ENCODE data around the gene CCDC91.
"Not testable (repeated sequence)": the region's sequence is repeated elsewhere in the genome, so short reads cannot be mapped to it uniquely, and the experiment has no call there.

Gene CCDC91

DNA sequence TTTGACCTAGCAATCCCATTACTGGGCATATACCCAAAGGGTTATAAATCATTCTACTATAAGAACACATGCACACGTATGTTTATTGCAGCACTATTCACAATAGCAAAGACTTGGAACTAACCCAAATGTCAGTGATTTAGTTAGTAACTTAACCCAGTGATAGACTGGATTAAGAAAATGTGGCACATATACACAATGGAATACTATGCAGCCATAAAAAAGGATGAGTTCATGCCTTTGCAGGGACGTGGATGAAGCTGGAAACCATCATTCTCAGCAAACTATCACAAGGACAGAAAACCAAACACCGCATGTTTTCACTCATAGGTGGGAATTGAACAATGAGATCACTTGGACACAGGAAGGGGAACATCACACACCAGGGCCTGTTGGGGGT lies 189.5 kb downstream of the CCDC91 start:
- not testable (repeated sequence) for H3K27me3 Mint-ChIP-seq, H3K9me3 Mint-ChIP-seq, H3K27ac Mint-ChIP-seq, H3K4me1 Mint-ChIP-seq, H3K4me3 Mint-ChIP-seq, ATAC-seq
- peaks cover 17% of the 10 kb centered on the region for H3K36me3 Mint-ChIP-seq

- peaks cover 25% of the 10 kb centered on the region for H3K36me3 Mint-ChIP-seq
- ATAC-seq = no peak
- no peak overlapping the region for H3K27ac Mint-ChIP-seq
- no peaks in the 10 kb centered on the region for H3K27me3 Mint-ChIP-seq
- H3K9me3 Mint-ChIP-seq = no peaks in the 10 kb centered on the region
- no peaks in the 10 kb centered on the region for H3K4me1 Mint-ChIP-seq
- H3K4me3 Mint-ChIP-seq = no peak overlapping the region
Measured at GRCh38 chr12:28383368-28383767, 193.1 kb downstream of the CCDC91 start.

GRCh38 chr12:28388879-28389278 lies 198.6 kb downstream of the CCDC91 start:
- H3K27ac Mint-ChIP-seq = no peak overlapping the region
- H3K36me3 Mint-ChIP-seq = peaks cover 50% of the 10 kb centered on the region
- no peak overlapping the region for H3K4me3 Mint-ChIP-seq
- no peaks in the 10 kb centered on the region for H3K4me1 Mint-ChIP-seq
- no peak for ATAC-seq
- no peaks in the 10 kb centered on the region for H3K9me3 Mint-ChIP-seq
- no peaks in the 10 kb centered on the region for H3K27me3 Mint-ChIP-seq

GRCh38 chr12:28390206-28390605 lies 199.9 kb downstream of the CCDC91 start:
- no peak overlapping the region for H3K4me3 Mint-ChIP-seq
- no peaks in the 10 kb centered on the region for H3K27me3 Mint-ChIP-seq
- H3K9me3 Mint-ChIP-seq = no peaks in the 10 kb centered on the region
- no peak overlapping the region for H3K27ac Mint-ChIP-seq
- H3K36me3 Mint-ChIP-seq = peaks cover 63% of the 10 kb centered on the region
- ATAC-seq = no peak
- H3K4me1 Mint-ChIP-seq = no peaks in the 10 kb centered on the region

DNA sequence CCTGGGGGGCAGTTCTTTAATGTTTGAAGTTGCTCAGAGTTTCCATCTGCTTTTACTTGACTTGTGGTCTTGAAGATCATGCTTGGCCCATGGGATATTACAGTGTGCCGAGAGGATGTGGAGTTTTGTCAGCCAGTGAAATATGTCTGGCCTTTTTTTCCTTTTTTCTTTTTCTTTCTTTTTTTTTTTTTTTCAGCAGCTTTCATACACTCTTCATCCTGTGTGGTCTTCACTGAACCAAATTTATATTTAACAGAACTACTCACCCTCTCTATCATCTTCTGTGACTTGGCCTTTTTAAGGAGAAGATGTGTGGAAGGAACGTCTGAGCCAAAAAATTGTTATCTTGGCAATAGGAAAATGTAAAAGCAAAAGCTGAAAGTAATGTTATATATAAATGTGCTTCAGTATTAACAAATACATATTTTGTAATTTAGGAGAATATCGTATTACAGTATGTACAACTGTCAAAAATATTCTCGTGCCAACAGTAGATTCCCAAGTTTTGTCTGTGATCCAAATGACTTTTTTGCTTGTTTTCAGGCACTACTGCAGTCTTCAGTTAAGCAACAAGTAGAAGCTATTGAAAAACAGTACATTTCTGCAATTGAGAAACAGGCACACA lies 200.6 kb downstream of the CCDC91 start:
- H3K27me3 Mint-ChIP-seq = no peaks in the 10 kb centered on the region
- H3K36me3 Mint-ChIP-seq = peaks cover 70% of the 10 kb centered on the region
- H3K27ac Mint-ChIP-seq = no peak overlapping the region

DNA sequence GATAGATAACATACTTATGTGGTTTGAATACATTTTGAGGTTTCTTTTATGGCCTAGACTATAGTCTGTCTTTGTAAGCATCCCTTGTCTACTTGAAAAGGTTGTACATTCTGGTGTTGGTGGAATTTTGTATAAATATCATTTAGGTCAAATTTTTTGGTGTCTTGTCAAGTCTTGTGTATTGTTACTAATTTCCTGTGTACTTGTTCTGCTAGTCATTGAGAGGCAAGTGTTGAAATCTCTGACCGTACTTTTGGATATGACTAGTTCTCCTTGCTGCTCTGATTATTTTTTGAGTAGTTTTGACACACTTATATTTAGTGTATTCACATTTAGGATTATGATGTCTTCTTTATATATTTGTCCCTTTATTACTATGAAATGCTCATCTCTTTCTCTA lies 219.6 kb downstream of the CCDC91 start:
- peaks cover 9% of the 10 kb centered on the region for H3K4me1 Mint-ChIP-seq
- peaks cover 65% of the 10 kb centered on the region for H3K36me3 Mint-ChIP-seq
- no peak for ATAC-seq
- H3K4me3 Mint-ChIP-seq = no peak overlapping the region
- H3K27me3 Mint-ChIP-seq = no peaks in the 10 kb centered on the region
- H3K27ac Mint-ChIP-seq = no peak overlapping the region
- peaks cover 2% of the 10 kb centered on the region for H3K9me3 Mint-ChIP-seq

More for the DNA sequence above, 200.6 kb downstream of the CCDC91 start:
- no peaks in the 10 kb centered on the region for H3K4me1 Mint-ChIP-seq
- ATAC-seq = no peak
- no peaks in the 10 kb centered on the region for H3K9me3 Mint-ChIP-seq
- H3K4me3 Mint-ChIP-seq = no peak overlapping the region

- ATAC-seq = no peak
- peaks cover 9% of the 10 kb centered on the region for H3K4me1 Mint-ChIP-seq
- H3K4me3 Mint-ChIP-seq = peak overlapping the region; percentile 63
- no peaks in the 10 kb centered on the region for H3K9me3 Mint-ChIP-seq
- H3K36me3 Mint-ChIP-seq = peaks cover 46% of the 10 kb centered on the region
- peak overlapping the region; percentile 90 for H3K27ac Mint-ChIP-seq
- no peaks in the 10 kb centered on the region for H3K27me3 Mint-ChIP-seq
Measured at GRCh38 chr12:28413460-28414109, 223.3 kb downstream of the CCDC91 start.

GRCh38 chr12:28415755-28416154 lies 225.5 kb downstream of the CCDC91 start:
- Mint-ChIP-seq H3K36me3 (peaks cover 54% of the 10 kb centered on the region), H3K27ac (no peak overlapping the region), H3K4me1 (peaks cover 9% of the 10 kb centered on the region), H3K4me3 (no peak overlapping the region), H3K9me3 (no peaks in the 10 kb centered on the region), H3K27me3 (no peaks in the 10 kb centered on the region)
- no peak for ATAC-seq

DNA sequence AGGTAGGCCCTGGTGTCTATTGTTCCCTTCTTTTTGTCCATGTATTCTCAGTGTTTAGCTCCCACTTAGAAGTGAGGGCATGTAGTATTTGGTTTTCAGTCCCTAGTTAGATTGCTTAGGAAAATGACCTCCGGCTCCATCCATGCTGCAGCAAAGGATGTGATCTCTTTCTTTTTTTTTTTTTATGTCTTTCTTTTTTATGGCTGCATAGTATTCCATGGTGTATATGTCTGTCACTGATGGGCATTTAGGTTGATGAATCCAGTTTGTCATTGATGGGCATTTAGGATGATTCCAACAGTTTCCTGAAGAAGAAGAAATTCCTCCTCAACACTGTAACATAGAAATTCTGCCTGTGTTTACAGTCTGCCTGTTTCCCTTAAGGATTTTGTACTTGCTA lies 231.1 kb downstream of the CCDC91 start:
- no peak for ATAC-seq
- Mint-ChIP-seq H3K27me3 (no peaks in the 10 kb centered on the region), H3K36me3 (peaks cover 40% of the 10 kb centered on the region), H3K4me3 (no peak overlapping the region), H3K9me3 (peaks cover 2% of the 10 kb centered on the region), H3K27ac (no peak overlapping the region), H3K4me1 (peaks cover 8% of the 10 kb centered on the region)

- Mint-ChIP-seq H3K9me3 (peaks cover 2% of the 10 kb centered on the region), H3K36me3 (peaks cover 32% of the 10 kb centered on the region), H3K4me3 (no peak overlapping the region), H3K27ac (no peak overlapping the region), H3K4me1 (peaks cover 8% of the 10 kb centered on the region), H3K27me3 (no peaks in the 10 kb centered on the region)
- no peak for ATAC-seq
Measured at GRCh38 chr12:28424965-28425364, 234.7 kb downstream of the CCDC91 start.

- peaks cover 26% of the 10 kb centered on the region for H3K36me3 Mint-ChIP-seq
- no peak overlapping the region for H3K27ac Mint-ChIP-seq
- no peak for ATAC-seq
- peaks cover 2% of the 10 kb centered on the region for H3K9me3 Mint-ChIP-seq
- H3K27me3 Mint-ChIP-seq = no peaks in the 10 kb centered on the region
- peaks cover 8% of the 10 kb centered on the region for H3K4me1 Mint-ChIP-seq
- H3K4me3 Mint-ChIP-seq = no peak overlapping the region
Measured at GRCh38 chr12:28425526-28425925, 235.3 kb downstream of the CCDC91 start.

- Mint-ChIP-seq H3K36me3 (peaks cover 20% of the 10 kb centered on the region), H3K27ac (no peak overlapping the region), H3K27me3 (no peaks in the 10 kb centered on the region)
Measured at GRCh38 chr12:28427046-28427445, 236.8 kb downstream of the CCDC91 start.

DNA sequence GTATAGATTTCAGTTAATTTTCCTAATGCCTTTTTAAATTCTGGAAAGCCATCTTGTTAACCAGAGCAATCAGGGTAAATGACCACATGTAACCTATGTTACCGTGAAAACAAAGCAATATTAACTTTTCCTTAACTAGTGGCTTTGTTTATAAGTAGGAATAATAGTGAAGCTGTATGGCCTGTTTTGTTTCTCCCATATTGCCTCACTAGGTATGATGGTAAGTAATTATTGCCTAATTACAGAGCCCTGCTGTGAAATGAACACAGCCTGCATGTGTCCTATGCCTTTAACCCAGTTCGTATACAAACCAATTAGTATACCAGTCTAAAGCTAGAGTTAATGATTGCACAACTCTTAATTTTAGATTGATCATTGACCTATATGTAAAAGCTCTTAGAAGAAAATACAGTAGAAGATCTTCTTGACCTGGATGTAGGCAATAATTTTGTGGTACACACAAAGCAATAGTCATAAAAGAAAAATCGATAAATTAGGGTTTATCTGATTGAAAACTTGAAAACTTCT lies 249.9 kb downstream of the CCDC91 start:
- H3K9me3 Mint-ChIP-seq = no peaks in the 10 kb centered on the region
- no peak for ATAC-seq
- peaks cover 3% of the 10 kb centered on the region for H3K4me1 Mint-ChIP-seq
- peaks cover 25% of the 10 kb centered on the region for H3K36me3 Mint-ChIP-seq
- H3K27me3 Mint-ChIP-seq = no peaks in the 10 kb centered on the region
- H3K27ac Mint-ChIP-seq = no peak overlapping the region
- no peak overlapping the region for H3K4me3 Mint-ChIP-seq

More at GRCh38 chr12:28427046-28427445, 236.8 kb downstream of the CCDC91 start:
- ATAC-seq = no peak
- Mint-ChIP-seq H3K4me1 (peaks cover 8% of the 10 kb centered on the region), H3K9me3 (no peaks in the 10 kb centered on the region), H3K4me3 (no peak overlapping the region)

DNA sequence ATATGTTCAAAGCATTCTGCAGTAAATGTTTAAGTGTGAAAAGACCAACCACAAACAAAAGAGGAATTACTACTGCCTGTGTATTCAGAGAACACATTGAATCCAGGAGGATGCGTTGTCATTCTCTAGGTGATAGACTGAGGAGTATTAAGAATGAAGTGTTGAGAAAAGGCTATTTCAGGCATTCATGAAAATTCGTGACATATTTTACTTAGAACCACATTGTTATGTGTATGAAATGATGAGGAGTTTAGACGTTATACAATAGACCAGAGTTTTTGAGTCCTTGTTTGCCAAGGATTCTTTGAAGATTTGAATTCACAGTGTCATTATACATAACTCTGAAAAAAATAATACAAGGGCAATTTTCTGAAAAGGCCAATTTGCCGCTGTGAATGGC lies 251.8 kb downstream of the CCDC91 start:
- Mint-ChIP-seq H3K9me3 (no peaks in the 10 kb centered on the region), H3K4me1 (no peaks in the 10 kb centered on the region), H3K4me3 (no peak overlapping the region), H3K27me3 (no peaks in the 10 kb centered on the region), H3K27ac (no peak overlapping the region), H3K36me3 (peaks cover 13% of the 10 kb centered on the region)
- no peak for ATAC-seq

- Mint-ChIP-seq H3K4me1 (no peaks in the 10 kb centered on the region), H3K9me3 (no peaks in the 10 kb centered on the region), H3K4me3 (no peak overlapping the region), H3K36me3 (peaks cover 6% of the 10 kb centered on the region), H3K27ac (no peak overlapping the region), H3K27me3 (no peaks in the 10 kb centered on the region)
- ATAC-seq = no peak
Measured at GRCh38 chr12:28443337-28443736, 253.1 kb downstream of the CCDC91 start.

- peaks cover 15% of the 10 kb centered on the region for H3K36me3 Mint-ChIP-seq
- no peak for ATAC-seq
- H3K27ac Mint-ChIP-seq = no peak overlapping the region
- no peaks in the 10 kb centered on the region for H3K27me3 Mint-ChIP-seq
- no peak overlapping the region for H3K4me3 Mint-ChIP-seq
- H3K4me1 Mint-ChIP-seq = no peaks in the 10 kb centered on the region
- no peaks in the 10 kb centered on the region for H3K9me3 Mint-ChIP-seq
Measured at GRCh38 chr12:28446031-28446430, 255.8 kb downstream of the CCDC91 start.

Data from stimulated activated memory B cell treated with anti-CD40 and anti-IgM and Interleukin-4, amounts not matched to agents 10 μg/mL and 1 μg/mL and 100 μg/mL, for 72 hours (primary cell).